Kidney epithelial cell (primary cell): ENCODE results near the gene RMND1. TPM values are rescaled to one million over a fixed set of nuclear protein-coding genes. Genes with fewer than 3 reads are reported as not detected.
"Not testable (repeated sequence)": the region's sequence is repeated elsewhere in the genome, so short reads cannot be mapped to it uniquely, and the experiment has no call there.

ENCODE experiments used
- DNase-seq: peaks from one replicate; pipeline ENCODE4 v3.0.0-alpha.2; 2010; ENCODE audit warnings: low read depth
- H3K27me3 ChIP-seq: 2 replicates; pipeline ENCODE4 v1.6.0; 2011; ENCODE audit warnings: low read length; ENCODE audit not compliant: control insufficient read depth, insufficient read depth
- H3K36me3 ChIP-seq: 2 replicates; pipeline ENCODE4 v1.5.1; 2011; ENCODE audit warnings: low read length; ENCODE audit not compliant: control insufficient read depth, insufficient read depth
- H3K4me3 ChIP-seq: 2 replicates; pipeline ENCODE4 v1.5.1; 2011; ENCODE audit warnings: low read depth, mild to moderate bottlenecking, control low read depth, low read length
- total RNA-seq: library from RNA; depleted of rRNA; stranded (reverse); fragments of >200 nt; gene quantifications from 2 replicates; pipeline ENCODE4 v1.2.3, GENCODE V29; 2015
- TF ChIP-seq, protein P1 (sequence below): IDR thresholded peaks from 2 replicates; pipeline ENCODE4 v1.5.1; 2011; ENCODE audit warnings: mild to moderate bottlenecking, moderate library complexity, low read length, control low read depth, inconsistent platforms; ENCODE audit not compliant: insufficient read depth, poor library complexity, severe bottlenecking

The RMND1 gene
- total RNA-seq, 1 donor from 2014 or later: 59.8 TPM

DNA sequence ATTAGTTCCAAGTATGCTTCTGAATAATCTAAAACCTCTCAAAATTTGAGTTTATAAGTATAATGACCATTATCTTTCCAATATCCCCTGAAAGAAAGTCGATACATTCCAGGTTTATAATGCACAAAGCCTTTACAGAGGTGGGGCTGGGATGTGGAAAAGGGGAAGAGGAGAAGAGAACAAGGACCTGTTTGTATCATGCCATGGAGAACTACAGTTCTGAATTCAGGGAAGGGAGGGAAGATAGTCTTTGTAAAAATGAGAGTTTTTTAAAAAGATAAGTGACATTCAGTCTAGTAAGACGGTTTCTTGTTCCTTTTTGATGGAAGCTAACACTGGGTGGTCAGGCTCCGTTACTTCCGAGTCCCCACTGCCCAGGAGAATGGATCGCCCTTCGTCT is 86.7 kb downstream of the RMND1 start:
- Histone ChIP-seq H3K4me3 (no peak overlapping the region), H3K36me3 (no peaks in the 10 kb centered on the region), H3K27me3 (no peaks in the 10 kb centered on the region)
- DNase-seq: no peak
- TF ChIP-seq, protein P1, sequence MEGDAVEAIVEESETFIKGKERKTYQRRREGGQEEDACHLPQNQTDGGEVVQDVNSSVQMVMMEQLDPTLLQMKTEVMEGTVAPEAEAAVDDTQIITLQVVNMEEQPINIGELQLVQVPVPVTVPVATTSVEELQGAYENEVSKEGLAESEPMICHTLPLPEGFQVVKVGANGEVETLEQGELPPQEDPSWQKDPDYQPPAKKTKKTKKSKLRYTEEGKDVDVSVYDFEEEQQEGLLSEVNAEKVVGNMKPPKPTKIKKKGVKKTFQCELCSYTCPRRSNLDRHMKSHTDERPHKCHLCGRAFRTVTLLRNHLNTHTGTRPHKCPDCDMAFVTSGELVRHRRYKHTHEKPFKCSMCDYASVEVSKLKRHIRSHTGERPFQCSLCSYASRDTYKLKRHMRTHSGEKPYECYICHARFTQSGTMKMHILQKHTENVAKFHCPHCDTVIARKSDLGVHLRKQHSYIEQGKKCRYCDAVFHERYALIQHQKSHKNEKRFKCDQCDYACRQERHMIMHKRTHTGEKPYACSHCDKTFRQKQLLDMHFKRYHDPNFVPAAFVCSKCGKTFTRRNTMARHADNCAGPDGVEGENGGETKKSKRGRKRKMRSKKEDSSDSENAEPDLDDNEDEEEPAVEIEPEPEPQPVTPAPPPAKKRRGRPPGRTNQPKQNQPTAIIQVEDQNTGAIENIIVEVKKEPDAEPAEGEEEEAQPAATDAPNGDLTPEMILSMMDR: no peak

DNA sequence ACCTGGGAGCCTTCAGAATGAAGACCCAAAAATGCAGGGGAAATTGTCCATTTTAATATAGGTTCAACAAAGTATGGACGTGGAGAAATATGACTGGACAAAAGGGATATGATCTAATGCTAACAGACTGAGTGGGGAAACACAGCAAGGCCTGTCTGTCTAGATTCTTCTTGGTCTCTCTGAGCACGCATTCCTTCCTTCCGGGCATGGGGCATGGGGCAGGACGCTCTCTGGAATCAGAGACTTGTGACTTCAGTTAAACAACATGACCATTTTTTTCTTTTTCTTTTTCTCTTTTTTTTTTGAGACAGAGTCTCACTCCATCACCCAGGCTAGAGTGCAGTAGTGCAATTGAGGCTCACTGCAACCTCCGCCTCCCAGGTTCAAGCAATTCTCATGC is 92.4 kb downstream of the RMND1 start:
- Histone ChIP-seq H3K27me3 (no peaks in the 10 kb centered on the region), H3K4me3 (no peak overlapping the region), H3K36me3 (no peaks in the 10 kb centered on the region)
- TF ChIP-seq, protein P1: no peak
- no peak for DNase-seq

DNA sequence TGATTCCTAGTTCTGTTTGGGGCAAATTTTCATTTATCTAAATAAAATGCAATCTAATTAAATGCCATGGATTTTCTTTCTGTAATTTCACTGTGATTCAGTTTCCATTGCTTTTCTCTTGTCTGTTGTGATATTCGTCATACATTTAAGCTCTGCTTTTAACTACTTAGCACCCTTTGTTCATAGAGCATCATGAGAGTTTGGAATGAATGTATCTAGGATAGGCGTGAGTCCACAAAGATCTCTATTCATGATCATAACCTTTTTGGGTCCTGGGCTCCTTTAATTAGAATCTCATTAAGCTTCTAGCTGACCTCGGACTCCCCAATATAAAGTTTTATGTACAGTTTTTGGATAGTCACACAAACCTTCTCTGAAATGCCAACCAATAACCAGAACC is 93.5 kb downstream of the RMND1 start:
- no peaks in the 10 kb centered on the region for H3K36me3 ChIP-seq
- H3K4me3 ChIP-seq: no peak overlapping the region
- DNase-seq: no peak
- TF ChIP-seq, protein P1: no peak
- no peaks in the 10 kb centered on the region for H3K27me3 ChIP-seq

DNA sequence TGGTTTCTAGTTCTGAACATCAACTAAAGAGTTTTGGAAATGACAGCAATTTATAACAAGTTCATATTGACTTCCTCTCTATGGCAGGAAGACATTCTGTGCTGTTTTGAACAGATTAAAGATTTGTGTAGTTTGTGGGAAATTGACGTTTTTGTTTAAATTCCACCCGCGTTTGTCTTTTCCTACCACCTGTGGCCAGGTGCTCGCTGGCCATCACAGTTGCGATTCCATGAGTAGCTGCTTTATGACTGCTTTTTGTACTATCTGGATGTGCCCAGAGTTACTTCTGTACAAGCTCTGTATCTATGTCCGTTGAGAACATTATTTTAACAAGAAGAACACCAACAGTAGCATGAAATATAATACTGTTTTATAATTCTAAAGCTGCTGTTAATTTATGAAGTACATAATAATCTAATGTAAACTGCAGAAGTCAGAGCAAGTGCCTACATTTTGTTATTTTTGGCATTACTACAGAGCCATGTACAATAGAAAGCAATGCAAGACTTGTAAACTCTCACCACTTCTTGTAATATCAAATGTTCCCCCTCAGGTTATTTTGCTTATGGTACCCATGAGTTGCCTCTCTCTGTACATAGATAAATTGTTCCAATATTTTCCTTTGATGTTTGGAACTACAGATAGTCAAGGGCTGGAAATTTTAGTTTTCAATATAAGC is 94.0 kb downstream of the RMND1 start:
- Histone ChIP-seq H3K27me3 (no peaks in the 10 kb centered on the region), H3K36me3 (no peaks in the 10 kb centered on the region), H3K4me3 (no peak overlapping the region)
- DNase-seq: no peak
- TF ChIP-seq, protein P1: no peak

DNA sequence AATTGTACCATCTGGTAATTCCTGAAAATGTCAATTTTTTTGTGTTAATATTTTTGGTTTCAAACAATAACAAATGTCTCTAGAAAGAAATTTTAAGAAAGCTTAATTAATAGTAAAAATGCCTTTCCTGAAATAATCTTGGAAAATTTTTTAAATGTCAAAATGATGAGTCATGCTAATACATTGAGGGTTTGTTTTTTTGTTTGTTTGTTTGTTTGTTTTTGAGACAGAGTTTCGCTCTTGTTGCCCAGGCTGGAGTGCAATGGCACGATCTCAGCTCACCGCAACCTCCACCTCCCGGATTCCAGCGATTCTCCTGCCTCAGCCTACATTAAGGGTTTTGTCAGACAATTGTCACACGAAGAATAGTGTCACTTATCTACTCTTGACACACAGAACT is 94.9 kb downstream of the RMND1 start:
- not testable (repeated sequence) for H3K4me3 ChIP-seq, DNase-seq, H3K36me3 ChIP-seq, H3K27me3 ChIP-seq

Other genes with a start within 250 kb of the RMND1 start
- 526 and 581 TPM in 2 replicates for gene AKAP12, start 212.2 kb downstream of the RMND1 start, total RNA-seq
- 13.6 and 14.0 TPM in 2 replicates for gene ZBTB2, start 60.6 kb downstream of the RMND1 start, total RNA-seq
- 0.14 TPM in 1 of 2 replicates, not detected in the other for gene CCDC170, start 41.9 kb upstream of the RMND1 start, total RNA-seq